Loucy (cell line): Measurements from ENCODE around the gene RHOF.
A peak's percentile ranks its signal among the peaks of the same experiment; 100 is the strongest.

Source experiments
- H2AFZ ChIP-seq: fragments of 200-600 bp; sonication (generic); 2 replicates; pipeline ENCODE4 v1.6.0; 2016; ENCODE audit warnings: antibody characterized with exemption, mild to moderate bottlenecking, low read length, moderate library complexity
- H3F3A ChIP-seq: fragments of 200-600 bp; 2 replicates; pipeline ENCODE4 v1.6.0; 2016; ENCODE audit warnings: antibody characterized with exemption, low read depth, mild to moderate bottlenecking
- H3K27me3 ChIP-seq: fragments of 200-600 bp; sonication (generic); 2 replicates; pipeline ENCODE4 v1.6.1; 2014; ENCODE audit warnings: low read length, mild to moderate bottlenecking; ENCODE audit not compliant: insufficient read depth, poor library complexity, severe bottlenecking
- H3K36me3 ChIP-seq: fragments of 200-600 bp; sonication (generic); 2 replicates; pipeline ENCODE4 v1.6.1; 2016; ENCODE audit warnings: low read length; ENCODE audit not compliant: insufficient read depth
- H3K4me1 ChIP-seq: fragments of 200-600 bp; sonication (generic); 2 replicates; pipeline ENCODE4 v1.5.1; 2014; ENCODE audit warnings: low read length, mild to moderate bottlenecking; ENCODE audit not compliant: insufficient read depth, poor library complexity, severe bottlenecking
- H3K4me2 ChIP-seq: fragments of 200-600 bp; sonication (generic); 2 replicates; pipeline ENCODE4 v1.6.0; 2014; ENCODE audit warnings: antibody characterized with exemption, low read length, low read depth, mild to moderate bottlenecking; ENCODE audit not compliant: poor library complexity, severe bottlenecking
- H3K4me3 ChIP-seq: fragments of 200-600 bp; sonication (generic); 2 replicates; pipeline ENCODE4 v1.5.1; 2014; ENCODE audit warnings: low read length, mild to moderate bottlenecking, mixed read lengths; ENCODE audit not compliant: poor library complexity, severe bottlenecking
- H3K79me2 ChIP-seq: fragments of 200-600 bp; sonication (generic); 2 replicates; pipeline ENCODE4 v1.6.1; 2014; ENCODE audit warnings: low read length; ENCODE audit not compliant: insufficient read depth
- H3K9ac ChIP-seq: fragments of 200-600 bp; sonication (generic); 2 replicates; pipeline ENCODE4 v1.6.0; 2014; ENCODE audit warnings: mild to moderate bottlenecking, low read depth, low read length, moderate library complexity; ENCODE audit not compliant: poor library complexity, severe bottlenecking
- H3K9me2 ChIP-seq: fragments of 200-600 bp; sonication (generic); replicated peaks from 2 replicates; pipeline ENCODE4 v1.6.1; 2016; ENCODE audit warnings: low read depth, low read length, mixed read lengths
- H3K9me3 ChIP-seq: fragments of 200-600 bp; sonication (generic); 2 replicates; pipeline ENCODE4 v1.6.1; 2014; ENCODE audit warnings: mild to moderate bottlenecking, antibody characterized with exemption, low read length, low read depth; ENCODE audit not compliant: insufficient read depth
- H4K20me1 ChIP-seq: fragments of 200-600 bp; sonication (generic); 2 replicates; pipeline ENCODE4 v1.6.0; 2014; ENCODE audit warnings: antibody characterized with exemption, low read length, mild to moderate bottlenecking; ENCODE audit not compliant: insufficient read depth, poor library complexity, severe bottlenecking
- CTCF ChIP-seq: fragments of 200-600 bp; sonication (generic); conservative IDR thresholded peaks from 2 replicates; pipeline ENCODE4 v1.5.1; 2014; ENCODE audit warnings: mild to moderate bottlenecking, antibody characterized with exemption, low read length
- EZH2phosphoT487 ChIP-seq: fragments of 200-600 bp; IDR thresholded peaks from 2 replicates; pipeline ENCODE4 v1.6.1; 2018; ENCODE audit warnings: antibody characterized with exemption, mild to moderate bottlenecking, moderate library complexity, borderline replicate concordance

The RHOF gene

GRCh38 chr12:121806009-121806545 is 12.6 kb upstream of the RHOF start:
- Histone ChIP-seq H4K20me1 (peaks cover 34% of the 10 kb centered on the region), H3F3A (peaks cover 6% of the 10 kb centered on the region; the same call in 1 of the 2 replicates), H3K9me3 (no peaks in the 10 kb centered on the region), H2AFZ (no peak overlapping the region), H3K4me3 (peak overlapping the region; percentile 79), H3K79me2 (peaks cover 85% of the 10 kb centered on the region), H3K4me2 (peak overlapping the region; percentile 75), H3K36me3 (peaks cover 17% of the 10 kb centered on the region; the same call in 1 of the 2 replicates), H3K9me2 (no peaks in the 10 kb centered on the region), H3K9ac (peak overlapping the region; percentile 79), H3K4me1 (peaks cover 31% of the 10 kb centered on the region), H3K27me3 (peaks cover 2% of the 10 kb centered on the region)
- TF ChIP-seq EZH2phosphoT487, result no peak
- TF ChIP-seq CTCF, result no peak

GRCh38 chr12:121805171-121806008 is 11.9 kb upstream of the RHOF start:
- no peaks in the 10 kb centered on the region for H3K9me3 ChIP-seq
- no peaks in the 10 kb centered on the region for H3K9me2 ChIP-seq
- H3K27me3 ChIP-seq, result peaks cover 6% of the 10 kb centered on the region
- H3K4me2 ChIP-seq, result peak overlapping the region; percentile 75
- H3F3A ChIP-seq, result peaks cover 6% of the 10 kb centered on the region; the same call in 1 of the 2 replicates
- peak overlapping the region; percentile 79 for H3K4me3 ChIP-seq
- peaks cover 25% of the 10 kb centered on the region for H3K4me1 ChIP-seq
- peak overlapping the region; percentile 79 for H3K9ac ChIP-seq
- no peak overlapping the region for H2AFZ ChIP-seq
- TF ChIP-seq EZH2phosphoT487, result no peak
- no peak for TF ChIP-seq CTCF
- peaks cover 29% of the 10 kb centered on the region for H4K20me1 ChIP-seq
- H3K36me3 ChIP-seq, result peaks cover 14% of the 10 kb centered on the region; the same call in 1 of the 2 replicates
- peaks cover 85% of the 10 kb centered on the region for H3K79me2 ChIP-seq

- H3K27me3 ChIP-seq, result peaks cover 6% of the 10 kb centered on the region
- H3K4me3 ChIP-seq, result peak overlapping the region; percentile 79
- peaks cover 6% of the 10 kb centered on the region; the same call in 1 of the 2 replicates for H3K36me3 ChIP-seq
- no peak for TF ChIP-seq EZH2phosphoT487
- TF ChIP-seq CTCF, result no peak
- peaks cover 85% of the 10 kb centered on the region for H3K79me2 ChIP-seq
- H3K9me3 ChIP-seq, result no peaks in the 10 kb centered on the region
- H3F3A ChIP-seq, result peaks cover 6% of the 10 kb centered on the region; the same call in 1 of the 2 replicates
- no peaks in the 10 kb centered on the region for H3K9me2 ChIP-seq
- H4K20me1 ChIP-seq, result peaks cover 29% of the 10 kb centered on the region
- H3K4me1 ChIP-seq, result peaks cover 25% of the 10 kb centered on the region
- H2AFZ ChIP-seq, result 0 out of 2 replicates have a peak overlapping the region, but pooled peaks have one; percentile 26
- H3K4me2 ChIP-seq, result peak overlapping the region; percentile 75
- peak overlapping the region; percentile 79 for H3K9ac ChIP-seq
Measured at GRCh38 chr12:121804417-121805111, 11.1 kb upstream of the RHOF start.
